Thoracic aorta (tissue), 2 donors: Measurements from ENCODE around the gene INF2. TPM values are rescaled to one million over a fixed set of nuclear protein-coding genes. Genes with fewer than 3 reads are reported as not detected.

Experiments used
- ATAC-seq: fragments of 150-250 bp; one replicate; pipeline ENCODE4 v1.8.0; 2017; ENCODE audit warnings: low read depth; ENCODE audit not compliant: insufficient number of reproducible peaks, low FRiP score
- DNase-seq: peaks from one replicate; pipeline ENCODE4 v3.0.0-alpha.2; 2020; ENCODE audit warnings: low spot score
- H3K27ac ChIP-seq, 2 donors: fragments of 200-600 bp; sonication (generic); 1 replicate in 1 of 2; 2 replicates in 1 of 2; pipeline ENCODE4 v1.5.1; 2016; ENCODE audit warnings: mild to moderate bottlenecking in 2 of 2, moderate library complexity in 2 of 2
- H3K27me3 ChIP-seq: fragments of 200-600 bp; sonication (generic); replicated peaks from 2 replicates; pipeline ENCODE4 v1.6.0; 2016; ENCODE audit warnings: mild to moderate bottlenecking; ENCODE audit not compliant: insufficient read depth
- H3K36me3 ChIP-seq: fragments of 200-600 bp; sonication (generic); one replicate; pipeline ENCODE4 v1.5.1; 2016
- H3K4me1 ChIP-seq, 2 donors: fragments of 200-600 bp; sonication (generic); 1 replicate in 1 of 2; 2 replicates in 1 of 2; pipeline versions ENCODE4 v1.5.1 to v1.6.0; 2016; ENCODE audit warnings: low read depth in 2 of 2, mild to moderate bottlenecking in 1 of 2; ENCODE audit not compliant: control insufficient read depth in 1 of 2
- H3K4me3 ChIP-seq: fragments of 200-600 bp; sonication (generic); 2 replicates; pipeline ENCODE4 v1.5.1; 2016; ENCODE audit warnings: mild to moderate bottlenecking
- H3K9me3 ChIP-seq: fragments of 200-600 bp; sonication (generic); 2 replicates; pipeline ENCODE4 v1.5.1; 2016
- total RNA-seq, 2 donors: library from RNA; depleted of rRNA; stranded (reverse); fragments of >200 nt; gene quantifications; one replicate each; pipeline versions ENCODE4 v1.1.0 to v1.2.3, GENCODE V29; 2016
- TF ChIP-seq, protein P1 (sequence below): fragments of 200-600 bp; sonication (generic); IDR thresholded peaks from one replicate; pipeline ENCODE4 v1.5.1; 2019; ENCODE audit warnings: antibody characterized with exemption

The INF2 gene
- total RNA-seq, 2 donors from 2014 or later: 124 to 162 TPM

DNA sequence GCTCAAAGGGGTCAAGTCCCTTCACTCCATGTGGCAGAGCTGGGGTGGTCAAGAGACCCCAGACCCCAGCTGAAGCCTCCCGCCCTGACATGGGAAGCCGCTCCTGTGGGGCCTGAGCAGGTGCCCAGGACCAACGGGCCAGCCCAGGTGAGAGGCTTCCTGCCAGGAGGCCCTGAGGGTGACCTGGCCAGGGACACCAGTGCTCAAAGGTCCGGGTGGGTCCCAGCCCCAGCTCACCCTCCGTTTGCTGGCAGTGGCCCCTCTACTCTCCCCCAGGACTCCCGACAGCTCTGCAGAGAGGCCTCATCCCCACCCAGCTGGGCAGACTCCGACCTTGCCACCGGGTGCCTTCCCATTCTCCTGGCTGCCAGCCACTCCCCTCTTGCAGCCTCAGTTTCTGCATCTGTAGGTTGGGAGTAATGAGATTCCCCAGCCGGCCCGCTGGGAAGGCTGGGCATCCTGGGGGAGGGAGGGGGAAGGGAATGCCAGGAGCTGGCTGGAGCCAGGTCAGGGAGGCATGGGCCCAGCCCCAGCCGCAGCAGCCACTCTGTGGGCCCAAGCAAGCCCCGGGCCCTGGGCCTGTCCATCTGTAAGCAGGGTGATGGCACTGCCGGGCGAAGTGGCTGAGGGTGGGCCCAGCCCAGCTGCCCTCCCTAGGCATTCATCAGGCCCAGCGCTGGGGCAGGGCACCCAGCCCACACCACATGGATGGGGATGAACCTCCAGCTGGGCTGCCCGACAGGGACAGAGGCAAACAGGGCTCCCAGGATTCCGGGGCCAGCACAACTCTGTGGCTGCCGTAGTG lies 10.3 kb upstream of the INF2 start:
- no peaks in the 10 kb centered on the region for H3K36me3 ChIP-seq
- H3K27ac ChIP-seq: peak overlapping the region; percentile 82 to 87
- DNase-seq (no peak), ATAC-seq (no peak)
- H3K27me3 ChIP-seq: no peaks in the 10 kb centered on the region
- peak overlapping the region; percentile 79 for H3K4me3 ChIP-seq
- H3K4me1 ChIP-seq: peaks cover 42 to 59% of the 10 kb centered on the region in 2 donors
- TF ChIP-seq, protein P1, sequence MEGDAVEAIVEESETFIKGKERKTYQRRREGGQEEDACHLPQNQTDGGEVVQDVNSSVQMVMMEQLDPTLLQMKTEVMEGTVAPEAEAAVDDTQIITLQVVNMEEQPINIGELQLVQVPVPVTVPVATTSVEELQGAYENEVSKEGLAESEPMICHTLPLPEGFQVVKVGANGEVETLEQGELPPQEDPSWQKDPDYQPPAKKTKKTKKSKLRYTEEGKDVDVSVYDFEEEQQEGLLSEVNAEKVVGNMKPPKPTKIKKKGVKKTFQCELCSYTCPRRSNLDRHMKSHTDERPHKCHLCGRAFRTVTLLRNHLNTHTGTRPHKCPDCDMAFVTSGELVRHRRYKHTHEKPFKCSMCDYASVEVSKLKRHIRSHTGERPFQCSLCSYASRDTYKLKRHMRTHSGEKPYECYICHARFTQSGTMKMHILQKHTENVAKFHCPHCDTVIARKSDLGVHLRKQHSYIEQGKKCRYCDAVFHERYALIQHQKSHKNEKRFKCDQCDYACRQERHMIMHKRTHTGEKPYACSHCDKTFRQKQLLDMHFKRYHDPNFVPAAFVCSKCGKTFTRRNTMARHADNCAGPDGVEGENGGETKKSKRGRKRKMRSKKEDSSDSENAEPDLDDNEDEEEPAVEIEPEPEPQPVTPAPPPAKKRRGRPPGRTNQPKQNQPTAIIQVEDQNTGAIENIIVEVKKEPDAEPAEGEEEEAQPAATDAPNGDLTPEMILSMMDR: no peak
- no peaks in the 10 kb centered on the region for H3K9me3 ChIP-seq

DNA sequence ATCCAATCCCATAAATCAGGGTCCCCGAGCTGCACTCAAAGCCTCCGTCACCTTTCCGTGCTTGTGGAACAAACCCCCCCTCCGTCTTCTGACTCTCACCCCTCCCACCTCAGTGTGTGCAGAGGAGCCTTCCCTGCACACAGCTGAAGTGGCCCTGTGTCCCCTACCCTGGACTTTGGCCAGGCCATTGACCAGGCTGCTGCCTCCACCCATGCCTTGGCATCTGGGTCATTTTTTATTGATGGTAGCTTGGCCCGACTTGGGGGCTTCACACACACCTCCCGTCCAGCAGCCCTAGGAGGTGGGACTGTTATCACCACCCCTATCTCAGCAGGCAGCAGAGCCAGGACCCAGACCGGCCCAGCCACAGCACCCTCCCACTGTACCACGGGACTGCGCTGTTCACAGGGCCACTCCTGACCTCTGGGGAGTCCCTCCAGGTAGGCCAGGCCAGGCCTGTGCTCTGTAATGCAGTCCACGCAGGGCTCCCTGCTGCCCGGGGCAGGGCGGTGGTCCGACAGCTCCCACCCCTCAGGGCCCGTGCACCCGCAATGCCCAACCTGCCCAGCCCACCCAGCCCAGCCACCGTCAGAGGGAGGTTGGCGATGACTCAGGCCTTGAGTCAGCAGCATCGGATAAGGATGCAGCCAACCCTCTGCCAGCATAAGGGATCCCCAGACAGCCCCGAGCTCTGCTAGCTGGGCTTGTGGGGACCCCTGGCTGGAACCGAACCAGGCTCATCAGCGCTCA lies 9.2 kb upstream of the INF2 start:
- H3K9me3 ChIP-seq: no peaks in the 10 kb centered on the region
- peak overlapping the region; percentile 59 for H3K4me3 ChIP-seq
- no peaks in the 10 kb centered on the region for H3K36me3 ChIP-seq
- peaks cover 42 to 59% of the 10 kb centered on the region in 2 donors for H3K4me1 ChIP-seq
- TF ChIP-seq, protein P1: no peak
- DNase-seq (no peak), ATAC-seq (peak; percentile 35)
- H3K27me3 ChIP-seq: no peaks in the 10 kb centered on the region
- peak overlapping the region; percentile 85 to 90 for H3K27ac ChIP-seq

DNA sequence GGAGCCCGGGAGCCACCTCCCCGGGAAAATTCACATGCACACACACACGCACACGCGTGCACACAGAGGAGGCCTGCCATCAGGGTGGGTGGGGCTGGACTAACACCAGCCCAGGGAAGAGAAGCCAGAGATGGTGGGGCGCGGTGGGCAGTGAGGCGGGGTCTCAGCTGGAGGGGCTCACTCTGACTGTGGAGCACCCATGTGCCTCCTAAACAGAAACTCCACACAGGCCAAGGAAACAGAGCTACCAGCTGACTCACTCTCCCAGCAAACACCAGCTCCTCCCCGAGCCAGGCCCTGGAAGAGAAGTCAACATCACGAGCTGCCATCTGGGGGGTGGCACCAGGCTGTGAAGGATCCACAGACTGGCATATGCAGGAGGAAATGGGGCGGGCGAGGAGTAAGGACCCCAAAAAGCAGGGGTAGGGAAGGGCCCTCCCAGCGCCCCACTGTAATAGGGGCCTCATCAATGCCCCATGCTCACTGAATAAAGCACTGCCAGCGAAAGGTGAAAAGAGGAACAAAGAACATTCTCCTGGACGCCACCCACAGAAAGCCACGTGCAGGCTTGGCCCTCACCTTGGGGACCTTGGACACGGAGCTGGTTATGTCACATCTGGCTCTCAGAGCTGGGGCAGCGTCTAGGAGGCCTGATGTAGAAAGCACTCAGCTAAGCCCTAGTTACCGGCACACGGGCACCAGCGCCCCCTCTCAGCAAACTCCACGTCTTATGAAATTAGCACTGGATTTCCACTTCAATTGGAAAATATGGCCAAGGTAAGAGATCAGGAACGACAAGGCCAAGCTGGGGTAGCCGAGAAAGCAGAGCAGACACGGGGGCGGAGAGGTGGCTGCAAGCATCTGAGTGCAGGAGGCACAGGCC lies 8.4 kb upstream of the INF2 start:
- TF ChIP-seq, protein P1: no peak
- peak; percentile 43 for ATAC-seq
- DNase-seq: peak; percentile 75
- H3K27me3 ChIP-seq: no peaks in the 10 kb centered on the region
- H3K4me1 ChIP-seq: peaks cover 42 to 59% of the 10 kb centered on the region in 2 donors
- no peaks in the 10 kb centered on the region for H3K36me3 ChIP-seq
- peak overlapping the region; percentile 85 to 90 for H3K27ac ChIP-seq
- H3K9me3 ChIP-seq: no peaks in the 10 kb centered on the region
- H3K4me3 ChIP-seq: peak overlapping the region; percentile 59

DNA sequence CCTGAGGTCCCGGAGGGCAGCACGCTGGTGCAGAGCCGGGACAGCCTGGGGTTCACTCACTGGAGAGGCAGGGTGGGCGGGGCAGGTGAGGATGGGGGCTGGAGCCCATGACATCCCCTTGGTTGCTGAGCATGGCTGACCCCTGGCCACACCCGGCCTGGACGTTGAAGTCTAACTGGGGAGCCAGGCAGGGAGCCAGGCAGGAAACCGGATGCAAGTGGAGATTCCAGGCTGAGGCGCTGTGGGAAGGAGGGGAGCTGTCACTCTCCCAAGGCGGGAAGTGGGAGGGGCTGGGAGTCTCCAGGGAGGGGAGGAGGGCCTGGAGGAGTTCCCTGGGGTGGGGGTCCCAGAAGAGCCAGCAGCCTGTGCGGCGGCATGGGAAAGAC lies 7.7 kb upstream of the INF2 start:
- ATAC-seq (no peak), DNase-seq (peak; percentile 73)
- H3K4me1 ChIP-seq: peaks cover 42 to 59% of the 10 kb centered on the region in 2 donors
- TF ChIP-seq, protein P1: no peak
- H3K27me3 ChIP-seq: no peaks in the 10 kb centered on the region
- H3K9me3 ChIP-seq: no peaks in the 10 kb centered on the region
- no peaks in the 10 kb centered on the region for H3K36me3 ChIP-seq
- peak overlapping the region; percentile 59 for H3K4me3 ChIP-seq
- peak overlapping the region; percentile 85 to 90 for H3K27ac ChIP-seq
